ENCODE data around the gene AEBP1.

The AEBP1 gene

DNA sequence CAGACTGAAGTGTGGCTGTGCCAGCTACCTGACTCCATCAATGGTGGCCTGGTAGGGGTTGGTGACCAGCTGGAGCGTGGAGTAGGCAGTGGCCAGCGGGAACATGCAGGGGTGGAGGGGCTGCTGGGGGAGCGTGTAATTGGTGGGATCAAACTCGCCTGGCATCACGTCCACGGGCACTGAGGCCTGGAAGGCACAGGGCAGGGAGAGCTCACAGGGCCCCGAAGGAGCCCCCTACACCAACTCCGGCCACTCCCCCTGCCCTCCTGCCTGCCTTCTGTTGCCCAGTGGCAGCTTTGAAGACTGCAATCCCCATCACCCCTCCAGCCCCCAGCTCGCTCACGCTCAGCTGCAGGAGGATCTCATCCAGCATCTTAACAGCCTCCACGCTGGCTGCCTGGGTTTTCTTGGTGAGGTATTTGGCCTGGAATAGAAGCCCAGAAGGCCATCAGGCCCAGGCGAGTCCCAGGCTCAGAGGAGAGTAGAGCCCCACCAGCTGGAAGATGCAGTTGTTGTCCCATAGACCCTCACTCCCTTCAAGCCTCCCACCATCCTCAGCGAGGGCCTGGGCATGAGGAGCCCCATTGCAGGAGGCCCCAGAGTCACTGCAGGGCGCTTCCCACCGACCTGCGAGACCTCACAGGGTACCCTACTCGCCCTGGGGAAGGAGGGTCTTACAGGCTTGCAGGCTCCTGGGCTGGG, 12.1 kb downstream of the AEBP1 start:
- H3K4me3 ChIP-seq (ENCODE audit: low read depth, low read length): no peak overlapping the region
- no peak for DNase-seq (ENCODE audit: low read depth)
- TF ChIP-seq, protein P1, sequence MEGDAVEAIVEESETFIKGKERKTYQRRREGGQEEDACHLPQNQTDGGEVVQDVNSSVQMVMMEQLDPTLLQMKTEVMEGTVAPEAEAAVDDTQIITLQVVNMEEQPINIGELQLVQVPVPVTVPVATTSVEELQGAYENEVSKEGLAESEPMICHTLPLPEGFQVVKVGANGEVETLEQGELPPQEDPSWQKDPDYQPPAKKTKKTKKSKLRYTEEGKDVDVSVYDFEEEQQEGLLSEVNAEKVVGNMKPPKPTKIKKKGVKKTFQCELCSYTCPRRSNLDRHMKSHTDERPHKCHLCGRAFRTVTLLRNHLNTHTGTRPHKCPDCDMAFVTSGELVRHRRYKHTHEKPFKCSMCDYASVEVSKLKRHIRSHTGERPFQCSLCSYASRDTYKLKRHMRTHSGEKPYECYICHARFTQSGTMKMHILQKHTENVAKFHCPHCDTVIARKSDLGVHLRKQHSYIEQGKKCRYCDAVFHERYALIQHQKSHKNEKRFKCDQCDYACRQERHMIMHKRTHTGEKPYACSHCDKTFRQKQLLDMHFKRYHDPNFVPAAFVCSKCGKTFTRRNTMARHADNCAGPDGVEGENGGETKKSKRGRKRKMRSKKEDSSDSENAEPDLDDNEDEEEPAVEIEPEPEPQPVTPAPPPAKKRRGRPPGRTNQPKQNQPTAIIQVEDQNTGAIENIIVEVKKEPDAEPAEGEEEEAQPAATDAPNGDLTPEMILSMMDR (IDR thresholded peaks at IDR 0.05; ENCODE audit: control insufficient read depth, extremely low read depth, insufficient read depth): no peak

DNA sequence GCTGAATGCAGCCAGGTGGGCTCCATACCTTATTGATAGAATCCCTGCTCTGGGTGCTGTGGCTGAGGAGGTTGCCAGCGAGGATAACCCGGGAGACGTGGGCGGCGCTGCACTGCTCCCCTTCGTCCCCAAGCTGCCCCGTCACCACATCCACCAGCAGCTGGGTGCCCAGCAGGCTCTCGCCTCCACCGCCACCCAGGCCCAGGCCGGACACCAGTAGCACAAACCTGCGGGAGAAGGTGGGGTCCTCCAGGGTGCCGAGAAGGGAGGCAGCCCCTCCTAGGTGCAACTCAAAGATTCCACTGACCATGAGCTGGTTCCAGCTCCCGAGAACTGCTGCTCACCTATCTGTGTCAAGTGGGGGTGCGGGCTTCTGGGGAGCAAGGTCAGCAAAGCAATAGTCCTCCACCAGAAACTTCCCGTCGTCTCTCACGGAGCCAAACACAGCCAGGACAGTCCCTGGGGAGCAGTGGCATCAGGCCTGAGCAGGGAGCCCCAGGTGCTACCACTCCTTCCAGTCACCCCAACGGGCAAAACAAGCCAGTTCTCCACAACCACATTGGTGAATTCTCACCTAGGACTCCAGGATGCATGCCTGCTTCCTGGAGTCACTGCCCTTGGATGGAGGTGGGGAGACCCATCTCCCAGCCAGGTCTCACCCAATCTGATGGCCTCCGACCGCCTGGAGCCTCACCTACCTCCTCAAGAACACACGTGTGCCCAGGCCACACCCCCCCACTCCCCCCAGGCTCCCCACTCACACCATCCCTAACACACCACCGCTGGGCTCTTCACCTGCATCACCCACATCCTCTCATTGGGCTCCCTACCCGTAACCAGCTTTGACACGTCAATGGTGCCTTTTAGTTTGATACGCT, 12.9 kb downstream of the AEBP1 start:
- no peak overlapping the region for H3K4me3 ChIP-seq (ENCODE audit: low read depth, low read length)
- DNase-seq (ENCODE audit: low read depth): no peak
- TF ChIP-seq, protein P1 (IDR thresholded peaks at IDR 0.05; ENCODE audit: control insufficient read depth, extremely low read depth, insufficient read depth): no peak

DNA sequence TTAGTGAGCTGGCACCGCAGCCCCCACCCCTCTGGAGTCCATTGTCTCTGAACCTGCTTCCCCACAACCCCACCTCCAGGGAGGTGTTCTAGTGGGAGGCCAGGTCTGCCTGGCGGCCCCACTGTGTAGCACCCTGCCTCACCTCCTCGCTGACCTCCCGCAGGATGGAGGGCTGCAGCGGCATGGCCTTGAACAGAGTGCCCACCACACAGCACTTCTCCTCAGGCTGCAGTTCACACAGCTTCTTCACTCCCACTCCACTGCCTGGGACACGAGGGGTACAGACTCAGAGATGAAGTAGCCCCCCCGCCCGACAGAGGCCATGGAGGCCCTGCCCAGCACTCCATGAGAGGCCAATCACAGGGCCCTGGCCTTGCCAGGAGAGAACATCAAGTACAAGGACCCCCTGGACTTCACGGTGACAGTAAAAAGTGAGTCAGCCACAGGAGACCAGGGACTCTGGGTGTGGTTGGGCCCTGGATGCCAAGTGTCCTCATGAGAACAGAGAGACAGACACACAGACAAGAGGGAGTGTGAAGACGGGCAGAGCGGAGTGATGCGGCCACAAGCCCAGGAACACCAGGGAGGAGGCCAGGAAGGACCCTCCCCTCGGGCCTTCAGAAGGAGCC, 13.8 kb downstream of the AEBP1 start:
- no peak for DNase-seq (ENCODE audit: low read depth)

DNA sequence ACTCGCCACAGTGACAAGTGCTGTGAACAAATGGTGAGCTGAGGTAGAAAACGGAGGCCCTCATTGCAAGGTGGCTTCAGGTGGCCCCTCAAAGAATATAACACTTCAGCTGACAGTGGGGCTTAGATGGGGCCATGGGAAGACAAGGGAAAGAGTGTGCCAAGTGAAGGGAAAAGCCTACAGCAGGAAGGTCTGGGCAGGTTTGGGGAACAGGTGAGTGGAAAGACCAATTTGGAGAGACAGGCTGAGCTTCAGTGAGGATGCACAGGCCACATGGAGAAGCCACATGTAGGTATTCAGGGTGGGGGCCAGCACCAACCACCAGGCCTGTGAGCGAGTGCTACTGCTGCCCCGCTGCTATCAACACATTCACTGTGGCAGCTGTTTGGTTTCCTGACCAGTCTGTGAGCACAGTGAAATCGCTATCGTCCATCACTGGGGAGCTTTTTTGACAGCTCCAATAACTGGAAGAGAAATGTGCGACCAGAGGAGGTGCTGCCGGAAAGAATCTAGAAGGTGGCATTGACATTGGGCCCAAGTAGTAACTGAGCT, 15.8 kb downstream of the AEBP1 start:
- TF ChIP-seq, protein P1 (IDR thresholded peaks at IDR 0.05; ENCODE audit: control insufficient read depth, extremely low read depth, insufficient read depth): no peak
- H3K4me3 ChIP-seq (ENCODE audit: low read depth, low read length): no peak overlapping the region
- DNase-seq (ENCODE audit: low read depth): no peak

More for the DNA sequence above, 13.8 kb downstream of the AEBP1 start:
- TF ChIP-seq, protein P1 (IDR thresholded peaks at IDR 0.05; ENCODE audit: control insufficient read depth, extremely low read depth, insufficient read depth): no peak
- H3K4me3 ChIP-seq (ENCODE audit: low read depth, low read length): no peak overlapping the region

DNA sequence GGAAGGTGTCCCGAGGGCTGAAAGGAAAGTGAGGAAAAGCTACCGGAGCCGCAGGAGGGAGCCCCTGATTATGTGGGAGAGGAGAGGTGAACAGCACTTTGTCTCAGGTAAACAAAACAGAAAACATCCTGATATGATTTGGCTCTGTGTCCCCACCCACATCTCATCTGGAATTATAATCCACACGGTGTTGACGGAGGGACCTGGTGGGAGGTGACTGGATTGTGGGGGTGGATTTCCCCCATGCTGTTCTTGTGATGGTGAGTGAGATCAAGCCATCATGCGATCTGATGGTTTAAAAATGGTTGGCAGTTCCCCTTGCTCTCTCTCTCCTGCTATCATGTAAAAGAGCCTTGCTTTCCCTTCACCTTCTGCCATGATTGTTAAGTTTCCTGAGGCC, 16.2 kb downstream of the AEBP1 start:
- H3K4me3 ChIP-seq (ENCODE audit: low read depth, low read length): no peak overlapping the region
- TF ChIP-seq, protein P1 (IDR thresholded peaks at IDR 0.05; ENCODE audit: control insufficient read depth, extremely low read depth, insufficient read depth): no peak
- DNase-seq (ENCODE audit: low read depth): no peak

DNA sequence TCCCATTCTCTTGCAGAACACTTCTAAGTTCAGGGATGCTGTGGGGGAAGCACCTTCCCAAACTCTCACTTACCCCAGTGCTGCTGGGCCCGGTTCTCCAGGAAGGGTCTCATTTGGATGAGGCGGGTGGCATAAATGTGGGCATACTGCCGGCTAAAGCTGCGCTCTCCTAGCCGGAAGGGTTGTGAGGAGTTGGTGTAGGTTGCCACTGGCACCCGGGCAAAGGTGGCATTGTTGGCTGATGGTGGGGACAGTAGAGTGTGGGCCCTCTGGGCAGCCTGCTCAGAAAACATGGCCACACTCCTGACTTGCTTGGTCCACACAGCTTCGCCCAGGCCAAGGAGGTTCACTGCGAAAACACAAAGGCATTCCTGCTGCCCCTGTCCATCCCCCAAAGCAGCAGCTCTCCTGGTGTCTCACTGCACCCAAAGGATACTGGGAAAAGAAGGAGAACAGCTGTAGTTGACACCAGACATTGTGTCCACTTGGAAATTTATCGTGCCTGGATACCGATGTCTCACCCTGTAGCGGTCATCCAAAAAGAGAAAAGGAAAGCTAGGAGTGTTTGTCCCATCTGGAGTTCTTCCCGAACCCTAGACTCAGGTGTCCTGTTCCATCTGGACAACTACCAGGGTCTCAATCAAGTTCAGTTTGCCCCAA, 17.7 kb downstream of the AEBP1 start:
- H3K4me3 ChIP-seq (ENCODE audit: low read depth, low read length): peak overlapping the region; percentile 78
- no peak for DNase-seq (ENCODE audit: low read depth)
- TF ChIP-seq, protein P1 (IDR thresholded peaks at IDR 0.05; ENCODE audit: control insufficient read depth, extremely low read depth, insufficient read depth): no peak

All from LNCaP clone FGC (cell line).